Nephron (organoid): ENCODE measurements around the gene SOX12.
A peak's percentile ranks its signal among the peaks of the same experiment; 100 is the strongest.

ENCODE experiments used
- H3K27ac Mint-ChIP-seq, 3 experiments: 2 replicates each; pipeline ENCODE4 v1.8.0; 2020; ENCODE audit warnings: mixed read lengths in 3 of 3, mild to moderate bottlenecking in 2 of 3, moderate library complexity in 1 of 3
- H3K27me3 Mint-ChIP-seq: 2 replicates; pipeline ENCODE4 v1.8.0; 2021; ENCODE audit warnings: low read depth, mild to moderate bottlenecking, moderate library complexity, mixed read lengths
- H3K36me3 Mint-ChIP-seq: 2 replicates; pipeline ENCODE4 v1.8.0; 2020; ENCODE audit warnings: low read depth, mixed read lengths
- H3K4me1 Mint-ChIP-seq: 2 replicates; pipeline ENCODE4 v1.8.0; 2020; ENCODE audit warnings: mixed read lengths
- H3K4me3 Mint-ChIP-seq, 3 experiments: 2 replicates each; pipeline ENCODE4 v1.8.0; 2020; ENCODE audit warnings: mild to moderate bottlenecking in 3 of 3, mixed read lengths in 3 of 3, moderate library complexity in 2 of 3
- H3K9me3 Mint-ChIP-seq: 2 replicates; pipeline ENCODE4 v1.8.0; 2020; ENCODE audit warnings: mixed read lengths
- TF ChIP-seq, protein P1 (sequence below), 3 experiments: fragments of 200-600 bp; sonication (generic); IDR thresholded peaks; one replicate each; pipeline ENCODE4 v1.5.0; 2021; ENCODE audit warnings: antibody characterized with exemption in 3 of 3; ENCODE audit not compliant: unreplicated experiment in 3 of 3

SOX12 gene

DNA sequence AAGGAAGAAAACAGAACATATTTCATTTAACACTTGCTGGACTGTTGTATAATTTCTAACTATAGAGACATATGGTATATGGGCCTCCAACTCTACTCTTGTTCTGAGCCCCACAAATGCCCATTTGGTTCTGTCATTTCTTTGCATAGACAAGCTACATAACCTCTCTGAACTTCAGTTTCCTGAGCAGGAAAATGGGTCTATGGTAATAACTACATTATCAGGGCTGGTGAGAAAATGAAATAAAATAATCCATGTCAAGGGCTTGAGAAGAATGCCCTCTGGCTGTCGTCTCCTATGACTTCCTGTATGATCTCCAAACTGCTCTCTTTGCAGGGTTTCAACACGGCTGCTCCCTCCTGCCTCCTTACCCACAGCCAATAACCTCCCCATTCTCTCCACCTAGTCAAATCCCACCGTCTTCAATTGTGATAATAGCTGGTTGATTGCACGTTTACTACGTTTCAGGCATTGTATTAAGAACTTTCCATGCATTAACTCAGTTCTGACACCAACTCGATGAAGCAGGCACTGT, 16.0 kb upstream of the SOX12 start:
- TF ChIP-seq, protein P1, sequence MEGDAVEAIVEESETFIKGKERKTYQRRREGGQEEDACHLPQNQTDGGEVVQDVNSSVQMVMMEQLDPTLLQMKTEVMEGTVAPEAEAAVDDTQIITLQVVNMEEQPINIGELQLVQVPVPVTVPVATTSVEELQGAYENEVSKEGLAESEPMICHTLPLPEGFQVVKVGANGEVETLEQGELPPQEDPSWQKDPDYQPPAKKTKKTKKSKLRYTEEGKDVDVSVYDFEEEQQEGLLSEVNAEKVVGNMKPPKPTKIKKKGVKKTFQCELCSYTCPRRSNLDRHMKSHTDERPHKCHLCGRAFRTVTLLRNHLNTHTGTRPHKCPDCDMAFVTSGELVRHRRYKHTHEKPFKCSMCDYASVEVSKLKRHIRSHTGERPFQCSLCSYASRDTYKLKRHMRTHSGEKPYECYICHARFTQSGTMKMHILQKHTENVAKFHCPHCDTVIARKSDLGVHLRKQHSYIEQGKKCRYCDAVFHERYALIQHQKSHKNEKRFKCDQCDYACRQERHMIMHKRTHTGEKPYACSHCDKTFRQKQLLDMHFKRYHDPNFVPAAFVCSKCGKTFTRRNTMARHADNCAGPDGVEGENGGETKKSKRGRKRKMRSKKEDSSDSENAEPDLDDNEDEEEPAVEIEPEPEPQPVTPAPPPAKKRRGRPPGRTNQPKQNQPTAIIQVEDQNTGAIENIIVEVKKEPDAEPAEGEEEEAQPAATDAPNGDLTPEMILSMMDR (IDR thresholded peaks at IDR 0.05; ENCODE audit: unreplicated experiment in 3 of 3) = no peak
- Mint-ChIP-seq H3K4me1 (peaks cover 33% of the 10 kb centered on the region), H3K27ac (peak overlapping the region; percentile 99 to 100 (median 99)), H3K27me3 (no peaks in the 10 kb centered on the region), H3K9me3 (no peaks in the 10 kb centered on the region), H3K36me3 (peaks cover 3% of the 10 kb centered on the region), H3K4me3 (peak overlapping the region; percentile 84 to 86 (median 85))

DNA sequence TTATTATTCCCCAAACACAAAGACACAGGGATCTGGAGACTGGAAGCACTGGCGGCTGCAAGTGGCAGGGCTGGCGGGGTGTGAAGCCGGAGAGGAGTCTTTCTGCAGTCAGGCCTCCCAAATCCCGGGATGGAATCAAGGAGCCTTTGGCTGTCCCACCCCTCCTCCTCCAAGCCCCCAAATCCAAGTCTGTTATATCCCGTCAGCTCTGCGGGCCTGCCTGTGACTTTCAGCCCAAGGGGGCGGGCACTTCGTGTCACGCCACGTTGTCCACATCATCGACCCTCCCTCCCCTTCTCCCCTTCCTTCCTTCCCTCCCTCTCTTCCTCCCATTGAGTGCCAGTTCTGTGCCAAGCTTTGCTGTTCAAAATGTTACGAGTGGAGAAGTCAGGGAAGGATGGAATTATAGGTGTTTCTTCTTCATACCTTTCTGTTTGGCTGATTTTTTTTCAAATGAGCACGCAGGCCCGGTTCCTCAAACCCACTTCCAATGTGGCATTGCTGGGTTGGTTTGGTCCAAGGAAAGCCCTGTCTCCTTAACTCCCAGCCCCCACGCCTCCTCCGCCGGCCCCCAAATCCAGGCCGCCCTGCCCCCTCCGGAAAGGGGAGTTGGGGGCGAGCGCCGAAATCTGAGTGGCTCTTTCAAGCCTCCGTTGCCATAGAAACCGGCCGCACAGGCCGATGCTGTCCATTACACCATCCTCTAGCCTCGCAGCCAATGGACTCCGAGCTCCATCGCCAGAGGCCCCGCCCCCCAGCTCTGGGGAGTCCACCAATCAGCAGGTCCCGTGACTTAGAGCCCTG, 15.3 kb upstream of the SOX12 start:
- TF ChIP-seq, protein P1 (IDR thresholded peaks at IDR 0.05; ENCODE audit: unreplicated experiment in 3 of 3) = no peak
- peaks cover 33% of the 10 kb centered on the region for H3K4me1 Mint-ChIP-seq
- peak overlapping the region; percentile 99 to 100 (median 99) for H3K27ac Mint-ChIP-seq
- peak overlapping the region; percentile 84 to 86 (median 85) for H3K4me3 Mint-ChIP-seq
- peaks cover 3% of the 10 kb centered on the region for H3K36me3 Mint-ChIP-seq
- H3K9me3 Mint-ChIP-seq = no peaks in the 10 kb centered on the region
- H3K27me3 Mint-ChIP-seq = no peaks in the 10 kb centered on the region

DNA sequence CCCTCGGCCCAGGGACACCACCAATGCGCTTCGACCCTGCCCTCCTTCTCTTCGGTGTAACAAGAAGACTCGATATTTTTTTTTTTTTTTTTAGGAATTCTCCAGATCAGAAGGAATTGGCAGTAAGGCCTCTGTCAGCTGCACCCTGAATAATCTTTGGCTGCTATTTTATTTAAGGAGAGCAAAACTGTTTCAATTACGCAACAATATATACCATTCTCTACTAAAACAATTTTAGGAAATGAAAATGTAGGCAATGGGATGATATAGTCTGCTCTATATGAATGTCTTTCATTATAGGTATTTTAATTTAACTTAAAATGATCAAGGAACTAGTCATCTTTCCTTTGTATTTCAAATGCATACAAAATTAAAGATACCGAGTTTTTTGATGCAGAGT, 14.7 kb upstream of the SOX12 start:
- TF ChIP-seq, protein P1 (IDR thresholded peaks at IDR 0.05; ENCODE audit: unreplicated experiment in 3 of 3) = no peak
- Mint-ChIP-seq H3K4me1 (peaks cover 33% of the 10 kb centered on the region), H3K27me3 (no peaks in the 10 kb centered on the region), H3K36me3 (peaks cover 3% of the 10 kb centered on the region), H3K4me3 (peak overlapping the region; percentile 84 to 86 (median 85)), H3K9me3 (no peaks in the 10 kb centered on the region), H3K27ac (peak overlapping the region; percentile 99 to 100 (median 99))

DNA sequence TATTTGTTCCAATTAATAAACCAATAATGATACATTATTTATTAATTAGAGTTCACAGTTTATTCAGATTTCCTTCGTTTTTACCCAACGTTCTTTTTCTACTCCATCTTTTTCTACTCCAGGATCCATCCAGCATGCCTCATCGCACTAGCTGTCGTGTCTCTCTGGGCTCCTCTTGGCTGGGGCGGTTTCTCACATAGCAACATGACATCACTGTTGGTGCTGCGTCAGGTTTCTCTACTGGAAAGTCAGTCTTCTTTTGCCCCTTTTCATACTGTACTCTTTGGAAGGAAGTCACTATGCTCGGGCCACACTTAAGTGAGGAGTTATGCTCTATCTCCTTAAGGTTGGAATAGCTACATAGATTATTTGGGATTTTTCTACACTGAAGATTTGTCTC, 13.7 kb upstream of the SOX12 start:
- H3K27ac Mint-ChIP-seq = peak overlapping the region; percentile 97 to 99 (median 99)
- no peaks in the 10 kb centered on the region for H3K9me3 Mint-ChIP-seq
- H3K36me3 Mint-ChIP-seq = peaks cover 9% of the 10 kb centered on the region
- H3K27me3 Mint-ChIP-seq = no peaks in the 10 kb centered on the region
- TF ChIP-seq, protein P1 (IDR thresholded peaks at IDR 0.05; ENCODE audit: unreplicated experiment in 3 of 3) = no peak
- peaks cover 33% of the 10 kb centered on the region for H3K4me1 Mint-ChIP-seq
- H3K4me3 Mint-ChIP-seq = peak overlapping the region; percentile 47 to 69 (median 65)

DNA sequence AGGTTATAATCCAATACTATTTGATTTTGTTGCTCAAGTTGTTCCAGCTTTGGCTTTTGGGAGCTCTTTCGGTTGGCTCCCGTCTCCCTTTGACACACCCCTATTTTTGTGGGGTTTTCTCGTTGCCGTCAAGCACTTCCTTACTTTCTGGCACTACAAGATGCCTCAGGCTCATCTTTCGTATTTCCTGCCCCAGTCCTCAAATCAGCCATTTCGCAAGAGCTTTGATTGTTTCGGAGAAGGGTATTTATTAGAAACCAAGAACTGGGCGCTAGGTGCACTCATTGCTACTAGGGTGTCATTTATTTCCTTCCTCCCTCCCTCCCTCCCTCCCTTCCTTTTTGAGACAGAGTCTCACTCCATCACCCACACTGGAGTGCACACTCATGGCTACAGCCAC, 13.3 kb upstream of the SOX12 start:
- no peaks in the 10 kb centered on the region for H3K27me3 Mint-ChIP-seq
- peaks cover 33% of the 10 kb centered on the region for H3K4me1 Mint-ChIP-seq
- peaks cover 9% of the 10 kb centered on the region for H3K36me3 Mint-ChIP-seq
- H3K4me3 Mint-ChIP-seq = no peak overlapping the region
- H3K27ac Mint-ChIP-seq = peak overlapping the region; percentile 97 to 99 (median 99)
- no peaks in the 10 kb centered on the region for H3K9me3 Mint-ChIP-seq
- TF ChIP-seq, protein P1 (IDR thresholded peaks at IDR 0.05; ENCODE audit: unreplicated experiment in 3 of 3) = no peak
